Activated CD8-positive, alpha-beta T cell treated with anti-CD3 and anti-CD28 coated beads for 36 hours (primary cell): ENCODE measurements around the gene PTPRN2. TPM values are rescaled to one million over a fixed set of nuclear protein-coding genes. Genes with fewer than 3 reads are reported as not detected.
"Not testable (repeated sequence)": the region's sequence is repeated elsewhere in the genome, so short reads cannot be mapped to it uniquely, and the experiment has no call there.

ENCODE experiments used
- ATAC-seq: fragments of 200-7000 bp; cut with Tn5 transposase; one replicate; pipeline ENCODE4 v1.10.0; 2021; ENCODE audit warnings: mild to moderate bottlenecking, moderate library complexity
- CTCF ChIA-PET: fragments of 350-600 bp; sonication (Branson Sonifier 250); formaldehyde crosslinking; loops from one replicate; lab custom pipeline; 2021; ENCODE audit warnings: antibody characterized with exemption; lab: Charles Lee
- POLR2A ChIA-PET: fragments of 350-600 bp; sonication (Branson Sonifier 250); formaldehyde crosslinking; loops from one replicate; lab custom pipeline; 2021; ENCODE audit warnings: antibody characterized with exemption; lab: Charles Lee
- DNase-seq: peaks from one replicate; pipeline ENCODE4 v3.0.0-alpha.2; 2020
- H3K27ac Mint-ChIP-seq: one replicate; pipeline ENCODE4 v1.8.0; 2021; ENCODE audit warnings: mild to moderate bottlenecking, mixed read lengths
- H3K27me3 Mint-ChIP-seq: one replicate; pipeline ENCODE4 v1.8.0; 2021; ENCODE audit warnings: mixed read lengths
- H3K36me3 Mint-ChIP-seq: one replicate; pipeline ENCODE4 v1.8.0; 2021; ENCODE audit warnings: low read depth, mixed read lengths
- H3K4me1 Mint-ChIP-seq: one replicate; pipeline ENCODE4 v1.8.0; 2021; ENCODE audit warnings: low read depth, mixed read lengths
- H3K4me3 Mint-ChIP-seq: one replicate; pipeline ENCODE4 v1.8.0; 2021; ENCODE audit warnings: mild to moderate bottlenecking, moderate library complexity, mixed read lengths
- H3K9me3 Mint-ChIP-seq: one replicate; pipeline ENCODE4 v1.8.0; 2021; ENCODE audit warnings: mixed read lengths
- intact Hi-C: fragments of 100-400 bp; cut with micrococcal nuclease; formaldehyde crosslinking; loops from one replicate; pipeline ENCODE4 v1.10.0; 2022
- total RNA-seq, 2 experiments: library from RNA; stranded (reverse); gene quantifications; one replicate each; pipeline ENCODE4 v1.2.3, GENCODE V29; 2021
- TF ChIP-seq, protein P1 (sequence below): fragments of 200-600 bp; IDR thresholded peaks from one replicate; pipeline ENCODE4 v1.8.0; 2022; ENCODE audit warnings: antibody characterized with exemption, mild to moderate bottlenecking

PTPRN2 gene
- total RNA-seq, 2 experiments from 2014 or later, result 0.49 to 0.65 TPM

DNA sequence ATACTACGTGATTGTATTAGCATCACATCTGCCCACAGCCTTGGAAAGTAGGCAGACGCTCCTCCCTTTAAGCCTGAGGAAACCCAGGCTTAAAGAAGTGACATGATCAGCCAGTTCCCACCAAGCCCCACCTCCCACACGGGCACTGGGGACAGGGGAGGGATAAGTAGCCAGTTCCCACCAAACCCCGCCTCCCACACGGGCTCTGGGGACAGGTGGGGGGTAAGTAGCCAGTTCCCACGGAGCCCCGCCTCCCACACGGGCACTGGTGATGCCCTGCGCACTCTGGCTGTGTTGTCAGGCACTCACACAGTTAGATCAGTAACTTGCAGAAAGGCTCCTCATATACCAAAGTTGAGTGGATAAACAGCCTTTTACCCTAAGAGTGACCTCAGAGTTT, 606.8 kb downstream of the PTPRN2 start:
- ChIA-PET POLR2A (no interaction called here), CTCF (no interaction called here)
- no peak for ATAC-seq
- Mint-ChIP-seq H3K27ac (no peak overlapping the region), H3K9me3 (no peaks in the 10 kb centered on the region), H3K4me1 (no peaks in the 10 kb centered on the region), H3K36me3 (no peaks in the 10 kb centered on the region), H3K27me3 (no peaks in the 10 kb centered on the region), H3K4me3 (no peak overlapping the region)
- TF ChIP-seq, protein P1, sequence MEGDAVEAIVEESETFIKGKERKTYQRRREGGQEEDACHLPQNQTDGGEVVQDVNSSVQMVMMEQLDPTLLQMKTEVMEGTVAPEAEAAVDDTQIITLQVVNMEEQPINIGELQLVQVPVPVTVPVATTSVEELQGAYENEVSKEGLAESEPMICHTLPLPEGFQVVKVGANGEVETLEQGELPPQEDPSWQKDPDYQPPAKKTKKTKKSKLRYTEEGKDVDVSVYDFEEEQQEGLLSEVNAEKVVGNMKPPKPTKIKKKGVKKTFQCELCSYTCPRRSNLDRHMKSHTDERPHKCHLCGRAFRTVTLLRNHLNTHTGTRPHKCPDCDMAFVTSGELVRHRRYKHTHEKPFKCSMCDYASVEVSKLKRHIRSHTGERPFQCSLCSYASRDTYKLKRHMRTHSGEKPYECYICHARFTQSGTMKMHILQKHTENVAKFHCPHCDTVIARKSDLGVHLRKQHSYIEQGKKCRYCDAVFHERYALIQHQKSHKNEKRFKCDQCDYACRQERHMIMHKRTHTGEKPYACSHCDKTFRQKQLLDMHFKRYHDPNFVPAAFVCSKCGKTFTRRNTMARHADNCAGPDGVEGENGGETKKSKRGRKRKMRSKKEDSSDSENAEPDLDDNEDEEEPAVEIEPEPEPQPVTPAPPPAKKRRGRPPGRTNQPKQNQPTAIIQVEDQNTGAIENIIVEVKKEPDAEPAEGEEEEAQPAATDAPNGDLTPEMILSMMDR, result no peak
- no peak for DNase-seq
- intact Hi-C loops, result no loop called here

DNA sequence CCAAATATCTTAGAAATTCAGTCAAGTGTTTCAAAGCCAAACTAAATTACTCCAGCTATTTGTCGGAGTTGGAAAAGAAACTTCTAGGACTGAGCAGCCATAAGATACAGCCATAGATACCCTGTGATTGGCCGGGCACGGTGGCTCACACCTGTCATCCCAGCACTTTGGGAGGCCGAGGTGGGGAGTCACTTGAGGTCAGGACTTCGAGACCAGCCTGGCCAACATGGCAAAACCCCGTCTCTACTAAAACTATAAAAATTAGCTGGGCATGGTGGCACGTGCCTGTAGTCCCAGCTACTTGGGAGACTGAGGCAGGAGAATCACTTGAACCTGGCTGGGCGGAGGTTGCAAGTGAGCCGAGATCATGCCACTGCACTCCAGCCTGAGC, 607.3 kb downstream of the PTPRN2 start:
- DNase-seq, POLR2A ChIA-PET, intact Hi-C loops, ATAC-seq, H3K4me1 Mint-ChIP-seq, H3K27ac Mint-ChIP-seq, H3K36me3 Mint-ChIP-seq, H3K4me3 Mint-ChIP-seq, CTCF ChIA-PET, H3K9me3 Mint-ChIP-seq, H3K27me3 Mint-ChIP-seq: not testable (repeated sequence)

DNA sequence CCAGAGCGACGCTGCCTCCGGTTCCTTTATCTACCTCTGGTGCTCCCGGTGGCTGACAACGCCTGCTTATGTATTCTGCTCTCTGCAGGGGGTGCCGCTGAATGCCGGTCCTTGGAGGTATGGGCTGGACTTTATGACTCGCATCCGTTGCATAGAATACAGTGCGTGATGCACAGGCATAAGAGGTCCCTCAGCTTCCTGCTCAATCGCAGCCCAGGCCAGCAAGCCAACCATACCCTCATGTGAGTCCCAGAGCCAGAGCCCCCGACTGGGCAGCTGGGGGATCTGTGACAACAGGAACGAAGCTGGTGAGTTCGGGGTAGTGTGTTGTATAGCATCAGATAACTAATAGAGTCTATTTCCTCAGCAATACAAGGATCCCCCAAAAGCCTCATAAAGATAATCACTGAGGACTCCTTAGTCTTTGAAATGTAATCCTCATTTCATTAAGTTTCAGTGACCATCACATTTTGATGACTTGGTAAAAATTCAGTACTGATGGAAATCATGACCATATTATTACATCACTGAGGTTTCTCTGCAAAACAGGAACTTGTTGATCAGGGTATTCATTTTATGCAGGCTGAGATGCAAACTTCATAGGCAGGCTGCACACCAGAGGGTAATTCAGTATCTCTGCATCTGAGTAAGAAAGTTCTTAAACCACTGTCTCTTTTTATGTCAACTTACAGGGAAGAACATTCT, 607.8 kb downstream of the PTPRN2 start:
- no peak for ATAC-seq
- Mint-ChIP-seq H3K27me3 (no peaks in the 10 kb centered on the region), H3K27ac (no peak overlapping the region), H3K36me3 (peaks cover 4% of the 10 kb centered on the region), H3K9me3 (peaks cover 7% of the 10 kb centered on the region), H3K4me1 (no peaks in the 10 kb centered on the region), H3K4me3 (no peak overlapping the region)
- POLR2A ChIA-PET, result no interaction called here
- intact Hi-C loops, result no loop called here
- TF ChIP-seq, protein P1, result no peak
- CTCF ChIA-PET, result no interaction called here
- DNase-seq, result no peak

DNA sequence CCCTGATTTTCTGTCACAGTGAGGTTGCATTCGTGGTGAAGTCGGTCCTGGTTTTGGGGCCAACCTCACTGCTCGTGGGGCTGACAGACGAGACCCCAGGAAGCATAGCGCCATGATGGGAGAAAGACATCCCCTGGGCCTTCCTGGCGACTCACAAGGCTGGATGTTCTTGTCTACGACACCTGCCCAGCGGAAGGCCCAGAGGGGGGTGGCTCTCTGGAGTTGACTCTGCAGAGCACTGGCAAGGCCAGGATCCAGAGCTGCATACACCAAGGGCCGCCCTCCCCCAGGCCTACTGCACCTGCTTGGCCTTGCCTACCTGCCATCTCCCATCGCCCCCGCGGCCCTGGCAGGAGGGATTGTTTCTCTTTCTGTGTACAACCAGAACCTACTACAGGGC, 608.9 kb downstream of the PTPRN2 start:
- H3K36me3 Mint-ChIP-seq, result peaks cover 4% of the 10 kb centered on the region

DNA sequence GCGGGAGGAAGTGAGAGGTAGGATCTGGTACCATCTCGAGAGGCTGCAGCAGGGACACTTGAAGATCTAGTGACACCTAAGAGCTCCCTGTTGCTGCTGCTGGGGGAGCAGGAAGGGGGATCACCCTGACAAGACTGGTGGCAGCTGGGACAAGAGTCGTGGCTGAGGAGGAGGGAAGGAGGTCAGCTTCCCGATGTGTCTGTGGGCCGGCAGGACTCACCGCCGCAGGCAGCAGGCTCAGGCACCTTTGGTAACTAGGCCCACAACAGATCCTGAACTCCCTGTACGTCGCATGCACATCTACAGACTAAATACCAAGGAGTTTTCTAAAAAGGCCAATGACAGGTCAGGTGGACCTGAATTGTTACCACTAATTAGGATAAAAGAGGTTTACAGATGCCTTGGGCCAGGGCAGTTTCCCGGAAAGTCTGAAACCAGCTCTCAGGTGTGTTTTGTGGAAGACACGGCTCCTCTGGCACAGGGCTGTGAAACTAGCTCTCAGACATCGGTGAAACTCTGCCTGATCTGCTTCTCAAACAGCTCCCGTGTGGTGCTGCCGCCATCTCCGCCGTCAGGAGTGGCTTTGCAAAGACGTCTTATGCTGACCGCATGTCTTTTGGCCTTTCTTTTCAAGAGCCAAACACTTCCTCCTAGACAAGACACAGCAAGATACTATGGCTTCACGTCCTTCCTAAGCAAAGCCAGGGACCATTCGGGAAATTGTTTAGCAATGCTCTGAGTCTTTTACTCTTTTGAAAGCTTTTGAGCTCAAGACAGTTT, 609.7 kb downstream of the PTPRN2 start:
- POLR2A ChIA-PET, result no interaction called here

More for the DNA sequence above, 608.9 kb downstream of the PTPRN2 start:
- Mint-ChIP-seq H3K4me1 (no peaks in the 10 kb centered on the region), H3K27ac (no peak overlapping the region), H3K27me3 (no peaks in the 10 kb centered on the region), H3K4me3 (no peak overlapping the region), H3K9me3 (peaks cover 13% of the 10 kb centered on the region)
- intact Hi-C loops, result no loop called here
- DNase-seq (no peak), ATAC-seq (no peak)
- TF ChIP-seq, protein P1, result no peak
- CTCF ChIA-PET, result no interaction called here
- POLR2A ChIA-PET, result no interaction called here

More for the DNA sequence above, 609.7 kb downstream of the PTPRN2 start:
- CTCF ChIA-PET, result no interaction called here
- Mint-ChIP-seq H3K4me3 (no peak overlapping the region), H3K27me3 (no peaks in the 10 kb centered on the region), H3K4me1 (no peaks in the 10 kb centered on the region), H3K36me3 (peaks cover 4% of the 10 kb centered on the region), H3K27ac (no peak overlapping the region), H3K9me3 (peaks cover 16% of the 10 kb centered on the region)
- DNase-seq (no peak), ATAC-seq (no peak)
- intact Hi-C loops, result no loop called here
- TF ChIP-seq, protein P1, result no peak
